ENCODE results near the gene TBC1D13.
"Not testable (repeated sequence)": the region's sequence is repeated elsewhere in the genome, so short reads cannot be mapped to it uniquely, and the experiment has no call there.

Gene TBC1D13

DNA sequence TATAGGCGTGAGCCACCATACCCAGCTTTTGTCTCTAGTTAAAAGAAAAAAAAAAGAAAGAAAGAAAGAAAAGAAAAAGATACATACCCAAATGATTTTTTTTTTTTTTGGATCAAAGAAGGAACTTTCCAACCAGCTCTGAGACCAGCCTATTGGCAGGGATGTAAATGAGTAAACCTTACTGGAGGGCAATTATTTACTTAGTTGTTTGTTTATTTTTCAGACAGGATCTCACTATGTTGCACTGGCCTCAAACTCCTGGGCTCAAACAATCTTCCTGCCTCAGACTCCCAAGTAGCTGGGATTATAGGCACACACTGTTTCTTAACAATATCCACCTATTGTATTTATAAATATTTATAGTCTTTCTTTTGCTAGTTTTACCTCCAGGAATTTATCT, 53.5 kb downstream of the TBC1D13 start:
- H3K27ac ChIP-seq = no peak overlapping the region
- H3K9me3 ChIP-seq = no peaks in the 10 kb centered on the region
- no peak overlapping the region for H3K4me3 ChIP-seq
- H3K9ac ChIP-seq = no peak overlapping the region
- H3K36me3 ChIP-seq = peaks cover 73% of the 10 kb centered on the region
- no peak for TF ChIP-seq Cebpa-rat (IDR thresholded peaks at IDR 0.05)
- peaks cover 15% of the 10 kb centered on the region for H3K4me1 ChIP-seq
- no peaks in the 10 kb centered on the region for H3K27me3 ChIP-seq
- H4K20me1 ChIP-seq = peaks cover 5% of the 10 kb centered on the region
- H3K4me2 ChIP-seq = no peak overlapping the region

DNA sequence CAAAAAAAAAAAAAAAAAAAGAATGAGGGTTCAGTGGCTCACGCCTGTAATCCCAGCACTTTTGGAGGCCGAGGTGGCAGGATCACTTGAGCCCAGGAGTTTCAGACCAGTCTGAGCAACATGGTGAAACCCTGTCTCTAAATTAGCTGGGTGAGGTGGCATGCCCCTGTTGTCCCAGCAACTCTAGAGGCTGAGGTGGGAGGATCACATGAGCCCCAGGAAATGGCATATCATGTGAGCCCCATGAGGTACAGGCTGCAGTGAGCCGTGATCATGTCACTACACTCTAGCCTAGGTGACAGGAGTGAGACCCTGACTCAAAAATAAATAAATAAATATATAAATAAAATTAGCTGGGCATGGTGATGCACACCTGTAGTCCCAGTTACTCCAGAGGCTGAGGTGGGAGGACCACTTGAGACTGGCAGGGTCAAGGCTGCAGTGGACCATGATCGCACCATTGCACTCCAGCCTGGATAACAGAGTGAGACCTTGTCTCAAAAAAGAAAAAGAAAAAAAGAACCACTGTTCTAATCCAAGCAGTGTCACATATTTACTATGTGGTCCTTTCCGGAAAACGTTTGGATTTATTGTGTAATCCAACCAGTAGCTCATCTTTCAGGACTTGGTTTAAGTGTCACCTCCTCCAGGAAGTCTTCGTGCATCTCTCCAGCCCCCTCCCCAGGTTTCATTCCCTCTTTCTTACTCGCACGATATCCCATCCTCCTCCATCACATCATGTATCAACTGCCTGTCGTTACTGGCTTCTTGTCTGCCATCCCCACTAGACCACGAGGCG, 54.8 kb downstream of the TBC1D13 start:
- H3K27me3 ChIP-seq = no peaks in the 10 kb centered on the region
- H3K4me3 ChIP-seq = no peak overlapping the region
- H3K9me3 ChIP-seq = no peaks in the 10 kb centered on the region
- peaks cover 62% of the 10 kb centered on the region for H3K36me3 ChIP-seq
- H3K4me2 ChIP-seq = no peak overlapping the region
- peaks cover 29% of the 10 kb centered on the region for H3K4me1 ChIP-seq
- peaks cover 16% of the 10 kb centered on the region for H4K20me1 ChIP-seq
- no peak overlapping the region for H3K9ac ChIP-seq
- no peak overlapping the region for H3K27ac ChIP-seq
- TF ChIP-seq Cebpa-rat (IDR thresholded peaks at IDR 0.05) = no peak

GRCh38 chr9:128843171-128843570, 56.1 kb downstream of the TBC1D13 start:
- not testable (repeated sequence) for H3K4me2 ChIP-seq, H3K27me3 ChIP-seq, H3K9me3 ChIP-seq, H3K27ac ChIP-seq, H3K9ac ChIP-seq, H3K4me3 ChIP-seq
- Histone ChIP-seq H4K20me1 (peaks cover 23% of the 10 kb centered on the region), H3K4me1 (peaks cover 36% of the 10 kb centered on the region), H3K36me3 (peaks cover 52% of the 10 kb centered on the region)

GRCh38 chr9:128845186-128845931, 58.3 kb downstream of the TBC1D13 start:
- Histone ChIP-seq H3K9ac (no peak overlapping the region), H3K27ac (peak overlapping the region; percentile 58), H3K9me3 (peaks cover 6% of the 10 kb centered on the region; the same call in 1 of the 2 replicates), H3K4me2 (peak overlapping the region; percentile 73), H4K20me1 (peaks cover 23% of the 10 kb centered on the region), H3K27me3 (no peaks in the 10 kb centered on the region), H3K4me1 (peaks cover 36% of the 10 kb centered on the region), H3K36me3 (peaks cover 30% of the 10 kb centered on the region), H3K4me3 (no peak overlapping the region)
- TF ChIP-seq Cebpa-rat (IDR thresholded peaks at IDR 0.05) = no peak

GRCh38 chr9:128846680-128847030, 59.6 kb downstream of the TBC1D13 start:
- Histone ChIP-seq H3K4me3 (no peak overlapping the region), H4K20me1 (peaks cover 23% of the 10 kb centered on the region), H3K9me3 (peaks cover 16% of the 10 kb centered on the region), H3K27ac (peak overlapping the region; percentile 58), H3K9ac (no peak overlapping the region), H3K27me3 (no peaks in the 10 kb centered on the region), H3K36me3 (peaks cover 25% of the 10 kb centered on the region), H3K4me2 (peak overlapping the region; percentile 73), H3K4me1 (peaks cover 33% of the 10 kb centered on the region)
- TF ChIP-seq Cebpa-rat (IDR thresholded peaks at IDR 0.05) = no peak

GRCh38 chr9:128847803-128848202, 60.8 kb downstream of the TBC1D13 start:
- no peak overlapping the region for H3K27ac ChIP-seq
- peaks cover 14% of the 10 kb centered on the region for H3K36me3 ChIP-seq
- TF ChIP-seq Cebpa-rat (IDR thresholded peaks at IDR 0.05) = no peak
- H3K4me3 ChIP-seq = no peak overlapping the region
- H3K9me3 ChIP-seq = peaks cover 16% of the 10 kb centered on the region
- H3K27me3 ChIP-seq = no peaks in the 10 kb centered on the region
- peaks cover 23% of the 10 kb centered on the region for H4K20me1 ChIP-seq
- H3K4me2 ChIP-seq = no peak overlapping the region
- no peak overlapping the region for H3K9ac ChIP-seq
- H3K4me1 ChIP-seq = peaks cover 30% of the 10 kb centered on the region

DNA sequence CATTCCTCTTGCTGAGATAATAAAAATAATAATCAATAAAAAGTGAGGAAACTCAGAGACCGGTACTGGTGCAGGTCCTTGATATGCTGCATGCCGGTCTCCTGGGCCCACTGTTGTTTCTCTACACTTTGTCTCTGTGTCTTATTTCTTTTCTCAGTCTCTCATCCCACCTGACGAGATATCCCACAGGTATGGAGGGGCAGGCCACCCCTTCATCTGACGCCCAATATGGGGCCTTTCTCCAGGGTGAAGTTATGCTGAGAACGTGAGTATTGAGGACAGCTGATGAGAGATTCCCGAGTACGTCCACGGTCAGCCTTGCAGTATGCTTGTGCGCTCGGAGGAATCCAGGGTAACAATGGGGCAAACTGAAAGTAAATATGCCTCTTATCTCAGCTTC, 64.0 kb downstream of the TBC1D13 start:
- H3K9ac ChIP-seq, H3K27ac ChIP-seq, H3K36me3 ChIP-seq, H3K4me3 ChIP-seq, H3K4me2 ChIP-seq, H3K27me3 ChIP-seq: not testable (repeated sequence)
- peaks cover 13% of the 10 kb centered on the region for H4K20me1 ChIP-seq
- peaks cover 16% of the 10 kb centered on the region for H3K9me3 ChIP-seq
- peaks cover 15% of the 10 kb centered on the region for H3K4me1 ChIP-seq

DNA sequence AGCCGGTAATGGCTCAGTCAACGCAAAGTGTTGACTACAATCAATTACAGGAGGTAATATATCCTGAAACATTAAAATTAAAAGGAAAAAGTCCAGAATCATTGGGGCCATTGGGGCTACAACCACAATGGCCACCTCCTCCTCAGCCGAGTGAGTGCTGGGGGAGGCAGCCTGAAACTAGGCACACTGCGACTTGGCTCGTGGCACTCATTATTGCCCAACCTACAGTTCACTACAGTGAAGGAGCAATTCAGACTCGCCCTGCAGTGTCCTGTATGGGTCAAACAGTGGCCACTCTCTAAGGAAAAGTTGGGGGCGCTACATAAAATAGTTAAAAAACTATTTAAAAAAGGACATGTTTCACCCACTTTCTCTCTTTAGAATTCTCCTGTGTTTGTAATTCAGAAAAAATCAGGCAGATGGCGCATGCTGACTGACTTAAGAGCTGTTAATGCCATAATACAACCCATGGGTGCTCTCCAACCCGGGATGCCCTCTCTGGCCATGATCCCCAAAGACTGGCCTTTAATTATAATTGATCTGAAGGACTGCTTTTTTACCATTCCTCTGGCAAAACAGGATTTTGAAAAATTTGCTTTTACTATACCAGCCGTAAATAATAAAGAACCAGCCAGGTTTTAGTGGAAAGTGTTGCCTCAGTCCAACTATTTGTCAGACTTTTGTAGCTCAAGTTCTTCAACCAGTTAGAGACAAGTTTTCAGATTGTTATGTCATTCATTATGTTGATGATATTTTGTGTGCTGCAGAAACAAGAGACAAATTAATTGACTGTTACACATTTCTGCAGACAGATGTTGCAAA, 64.9 kb downstream of the TBC1D13 start:
- H3K9ac ChIP-seq, H3K27ac ChIP-seq, H3K4me2 ChIP-seq, H3K4me1 ChIP-seq, H3K4me3 ChIP-seq, H3K27me3 ChIP-seq, H4K20me1 ChIP-seq, H3K36me3 ChIP-seq: not testable (repeated sequence)
- peaks cover 16% of the 10 kb centered on the region for H3K9me3 ChIP-seq

GRCh38 chr9:128852646-128853045, 65.6 kb downstream of the TBC1D13 start:
- not testable (repeated sequence) for H3K27ac ChIP-seq

GRCh38 chr9:128854454-128854853, 67.4 kb downstream of the TBC1D13 start:
- H4K20me1 ChIP-seq, H3K27ac ChIP-seq, H3K27me3 ChIP-seq, H3K4me3 ChIP-seq, H3K36me3 ChIP-seq, H3K9ac ChIP-seq, H3K4me2 ChIP-seq, H3K4me1 ChIP-seq: not testable (repeated sequence)
- H3K9me3 ChIP-seq = peaks cover 10% of the 10 kb centered on the region

More at GRCh38 chr9:128852646-128853045, 65.6 kb downstream of the TBC1D13 start:
- H3K27me3 ChIP-seq, H3K4me3 ChIP-seq, H3K9ac ChIP-seq, H3K4me1 ChIP-seq, H3K36me3 ChIP-seq, H3K4me2 ChIP-seq, H4K20me1 ChIP-seq: not testable (repeated sequence)
- peaks cover 16% of the 10 kb centered on the region for H3K9me3 ChIP-seq

DNA sequence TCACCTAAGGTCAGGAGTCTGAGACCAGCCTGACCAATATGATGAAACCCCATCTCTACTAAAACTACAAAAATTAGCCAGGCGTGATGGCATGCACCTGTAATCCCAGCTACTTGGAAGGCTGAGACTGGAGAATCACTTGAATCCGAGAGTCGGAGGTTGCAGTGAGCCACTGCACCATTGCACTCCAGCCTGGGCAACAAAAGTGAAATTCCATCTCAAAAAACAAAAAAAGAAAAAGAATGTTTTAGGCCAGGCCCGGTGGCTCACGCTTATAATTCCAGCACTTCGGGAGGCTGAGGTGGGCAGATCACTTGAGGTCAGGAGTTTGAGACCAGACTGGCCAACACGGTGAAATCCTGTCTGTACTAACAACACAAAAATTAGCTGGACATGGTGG, 71.4 kb downstream of the TBC1D13 start:
- not testable (repeated sequence) for H3K27me3 ChIP-seq, H3K36me3 ChIP-seq, H3K4me1 ChIP-seq, H4K20me1 ChIP-seq, H3K27ac ChIP-seq, H3K9ac ChIP-seq, H3K4me3 ChIP-seq, H3K4me2 ChIP-seq, H3K9me3 ChIP-seq

Data from BLaER1 (cell line).